ENCODE results near the gene IPO5. TPM values are rescaled to one million over a fixed set of nuclear protein-coding genes. Genes with fewer than 3 reads are reported as not detected.
A peak's percentile ranks its signal among the peaks of the same experiment; 100 is the strongest.

IPO5 gene
- total RNA-seq, 4 donors from 2014 or later = 119 to 144 (median 130) TPM

DNA sequence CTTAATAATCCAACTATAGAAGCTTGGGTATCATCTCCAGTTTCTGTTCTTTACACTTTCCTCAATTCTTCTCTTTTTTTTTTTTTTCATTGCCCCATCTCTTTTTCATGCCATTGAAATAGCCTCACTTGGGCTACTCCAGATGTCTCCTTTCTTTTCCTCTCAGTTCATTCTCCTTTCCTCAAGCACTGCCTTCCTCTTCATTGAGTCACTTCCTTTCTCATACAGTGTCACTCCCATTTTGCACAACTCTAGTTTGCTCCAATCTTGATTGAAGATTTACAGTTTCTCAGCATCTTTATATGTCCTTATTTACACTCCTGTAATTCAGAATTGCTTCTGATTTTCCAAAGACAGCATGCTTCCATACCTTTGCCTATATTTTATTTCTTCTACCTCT, 61.3 kb downstream of the IPO5 start:
- intact Hi-C loops (cut with DNase I) = no loop called here
- H3K4me3 ChIP-seq = no peak overlapping the region
- TF ChIP-seq EP300 (IDR thresholded peaks at IDR 0.05) (no peak), POLR2AphosphoS5 (IDR thresholded peaks at IDR 0.05) (no peak), POLR2A (IDR thresholded peaks at IDR 0.05; ENCODE audit: low read depth) (no peak)
- TF ChIP-seq, protein P1, sequence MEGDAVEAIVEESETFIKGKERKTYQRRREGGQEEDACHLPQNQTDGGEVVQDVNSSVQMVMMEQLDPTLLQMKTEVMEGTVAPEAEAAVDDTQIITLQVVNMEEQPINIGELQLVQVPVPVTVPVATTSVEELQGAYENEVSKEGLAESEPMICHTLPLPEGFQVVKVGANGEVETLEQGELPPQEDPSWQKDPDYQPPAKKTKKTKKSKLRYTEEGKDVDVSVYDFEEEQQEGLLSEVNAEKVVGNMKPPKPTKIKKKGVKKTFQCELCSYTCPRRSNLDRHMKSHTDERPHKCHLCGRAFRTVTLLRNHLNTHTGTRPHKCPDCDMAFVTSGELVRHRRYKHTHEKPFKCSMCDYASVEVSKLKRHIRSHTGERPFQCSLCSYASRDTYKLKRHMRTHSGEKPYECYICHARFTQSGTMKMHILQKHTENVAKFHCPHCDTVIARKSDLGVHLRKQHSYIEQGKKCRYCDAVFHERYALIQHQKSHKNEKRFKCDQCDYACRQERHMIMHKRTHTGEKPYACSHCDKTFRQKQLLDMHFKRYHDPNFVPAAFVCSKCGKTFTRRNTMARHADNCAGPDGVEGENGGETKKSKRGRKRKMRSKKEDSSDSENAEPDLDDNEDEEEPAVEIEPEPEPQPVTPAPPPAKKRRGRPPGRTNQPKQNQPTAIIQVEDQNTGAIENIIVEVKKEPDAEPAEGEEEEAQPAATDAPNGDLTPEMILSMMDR (IDR thresholded peaks at IDR 0.05) = no peak
- no peak overlapping the region for H3K27ac ChIP-seq (replicated peaks in 1 of 4)
- H3K4me1 ChIP-seq = no peaks in the 10 kb centered on the region
- DNase-seq (ENCODE audit: extremely low spot score) = no peak
- H3K36me3 ChIP-seq = peaks cover 45 to 100% (median 88%) of the 10 kb centered on the region in 4 donors
- no peaks in the 10 kb centered on the region for H3K9me3 ChIP-seq
- no peaks in the 10 kb centered on the region for H3K27me3 ChIP-seq

DNA sequence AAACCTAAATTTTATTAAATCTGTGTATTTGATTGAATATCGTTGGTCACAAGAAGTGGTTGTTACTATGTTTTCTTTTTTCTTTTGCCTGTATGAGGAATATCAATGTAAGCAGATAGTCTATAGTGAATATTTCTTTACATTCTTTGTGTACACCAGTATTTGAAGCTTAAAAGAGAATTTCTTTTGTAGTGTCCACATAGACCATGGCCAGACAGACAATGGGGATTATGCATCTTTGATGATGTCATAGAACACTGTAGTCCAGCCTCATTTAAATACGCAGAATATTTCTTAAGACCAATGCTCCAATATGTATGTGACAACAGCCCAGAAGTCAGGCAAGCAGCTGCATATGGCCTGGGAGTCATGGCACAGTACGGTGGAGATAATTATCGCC, 64.8 kb downstream of the IPO5 start:
- Histone ChIP-seq H3K4me1 (peaks cover 0 to 6% (median 2%) of the 10 kb centered on the region in 4 donors), H3K27me3 (no peaks in the 10 kb centered on the region), H3K27ac (replicated peaks in 1 of 4) (no peak overlapping the region), H3K9me3 (no peaks in the 10 kb centered on the region), H3K36me3 (peaks cover 44 to 98% (median 80%) of the 10 kb centered on the region in 4 donors), H3K4me3 (no peak overlapping the region)
- no peak for DNase-seq (ENCODE audit: extremely low spot score)
- no peak for TF ChIP-seq EP300 (IDR thresholded peaks at IDR 0.05)
- TF ChIP-seq POLR2AphosphoS5 (IDR thresholded peaks at IDR 0.05) = no peak
- TF ChIP-seq, protein P1 (IDR thresholded peaks at IDR 0.05) = no peak
- no peak for TF ChIP-seq POLR2A (IDR thresholded peaks at IDR 0.05; ENCODE audit: low read depth)
- intact Hi-C loops (cut with DNase I) = no loop called here
- 95% methylated on average over 4 of the region's 4 CpGs for WGBS

DNA sequence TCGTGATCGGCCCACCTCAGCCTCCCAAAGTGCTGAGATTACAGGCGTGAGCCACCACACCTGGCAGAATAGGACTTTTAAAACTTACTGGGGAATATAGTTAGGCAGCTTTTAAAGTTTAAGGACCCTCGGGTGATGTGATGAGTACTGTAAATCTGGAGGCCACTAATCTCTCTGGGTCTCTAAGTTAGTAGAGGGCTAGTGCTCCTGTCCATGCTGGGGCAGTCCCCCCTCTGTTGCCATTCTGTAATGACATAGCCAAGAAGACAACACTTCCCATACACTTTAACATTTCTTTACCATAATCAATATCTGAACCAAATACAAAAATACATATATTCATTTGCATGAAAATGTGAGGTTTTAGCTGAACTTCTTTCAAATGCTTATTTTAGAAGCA, 65.7 kb downstream of the IPO5 start:
- Histone ChIP-seq H3K36me3 (peaks cover 40 to 95% (median 71%) of the 10 kb centered on the region in 4 donors), H3K4me1 (peaks cover 0 to 6% (median 2%) of the 10 kb centered on the region in 4 donors), H3K27me3 (no peaks in the 10 kb centered on the region), H3K4me3 (no peak overlapping the region), H3K9me3 (no peaks in the 10 kb centered on the region), H3K27ac (replicated peaks in 1 of 4) (no peak overlapping the region)
- intact Hi-C loops (cut with DNase I) = no loop called here
- WGBS = 90% methylated on average over 4 of the region's 4 CpGs
- TF ChIP-seq POLR2AphosphoS5 (IDR thresholded peaks at IDR 0.05) (no peak), EP300 (IDR thresholded peaks at IDR 0.05) (no peak), POLR2A (IDR thresholded peaks at IDR 0.05; ENCODE audit: low read depth) (no peak)
- TF ChIP-seq, protein P1 (IDR thresholded peaks at IDR 0.05) = no peak
- DNase-seq (ENCODE audit: extremely low spot score) = no peak

DNA sequence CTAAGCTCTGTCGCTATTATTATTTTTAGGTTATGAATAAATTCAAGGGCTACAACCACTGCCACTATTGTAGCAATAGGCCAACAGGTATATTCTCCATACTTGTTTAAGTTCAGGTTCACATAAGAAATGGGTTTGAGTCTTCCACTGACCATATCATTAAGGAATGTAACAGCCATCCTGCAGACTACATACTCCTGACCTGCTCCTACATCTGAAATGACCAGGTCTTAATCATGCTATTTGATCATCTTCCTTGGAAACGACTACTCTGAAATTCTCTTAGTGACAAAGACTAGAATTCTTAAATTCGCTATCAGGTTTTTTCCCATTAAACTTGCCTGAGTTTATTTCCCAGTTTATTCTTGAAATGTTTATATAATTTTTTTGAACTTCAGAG, 66.8 kb downstream of the IPO5 start:
- TF ChIP-seq, protein P1 (IDR thresholded peaks at IDR 0.05) = no peak
- TF ChIP-seq POLR2A (IDR thresholded peaks at IDR 0.05; ENCODE audit: low read depth) (no peak), POLR2AphosphoS5 (IDR thresholded peaks at IDR 0.05) (no peak), EP300 (IDR thresholded peaks at IDR 0.05) (no peak)
- WGBS = 95% methylated on average over 3 of the region's 3 CpGs
- Histone ChIP-seq H3K4me1 (peaks cover 0 to 6% (median 2%) of the 10 kb centered on the region in 4 donors), H3K9me3 (no peaks in the 10 kb centered on the region), H3K36me3 (peaks cover 40 to 90% (median 65%) of the 10 kb centered on the region in 4 donors), H3K4me3 (no peak overlapping the region), H3K27ac (replicated peaks in 1 of 4) (no peak overlapping the region), H3K27me3 (no peaks in the 10 kb centered on the region)
- DNase-seq (ENCODE audit: extremely low spot score) = no peak
- intact Hi-C loops (cut with DNase I) = no loop called here

DNA sequence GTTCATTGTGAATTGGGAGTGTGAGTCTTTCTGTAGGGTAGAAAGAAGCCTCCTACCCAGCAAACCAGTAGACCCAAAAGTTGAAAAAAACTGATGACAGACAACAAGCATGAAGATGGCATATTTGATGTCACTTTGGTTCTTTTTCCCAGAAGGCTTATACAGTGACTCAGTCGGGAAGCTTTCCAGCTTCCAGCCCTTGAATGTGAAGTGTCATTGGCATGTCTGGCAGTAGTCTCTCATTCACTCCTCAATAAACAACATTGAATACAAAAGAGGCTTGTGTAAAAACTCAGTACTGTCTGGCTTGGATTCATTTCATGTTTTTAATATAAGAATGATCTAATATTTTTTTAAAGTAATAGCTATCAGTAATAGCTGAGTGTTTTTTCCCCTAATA, 68.7 kb downstream of the IPO5 start:
- TF ChIP-seq, protein P1 (IDR thresholded peaks at IDR 0.05) = no peak
- no peak for TF ChIP-seq EP300 (IDR thresholded peaks at IDR 0.05)
- TF ChIP-seq POLR2AphosphoS5 (IDR thresholded peaks at IDR 0.05) = no peak
- TF ChIP-seq POLR2A (IDR thresholded peaks at IDR 0.05; ENCODE audit: low read depth) = no peak

More for the DNA sequence above, 68.7 kb downstream of the IPO5 start:
- Histone ChIP-seq H3K36me3 (peaks cover 33 to 71% (median 48%) of the 10 kb centered on the region in 4 donors), H3K9me3 (no peaks in the 10 kb centered on the region), H3K4me3 (no peak overlapping the region), H3K27me3 (no peaks in the 10 kb centered on the region), H3K4me1 (peaks cover 0 to 10% (median 6%) of the 10 kb centered on the region in 4 donors), H3K27ac (replicated peaks in 1 of 4) (peak overlapping the region in 2 of 4 donors; percentile 13 to 44)
- 18% methylated on average over 1 of the region's 1 CpG for WGBS
- no peak for DNase-seq (ENCODE audit: extremely low spot score)
- intact Hi-C loops (cut with DNase I) = no loop called here

All from esophagus muscularis mucosa (tissue), 4 donors.